Measurements from ENCODE around the gene PCDHB14.
"Not testable (repeated sequence)": the region's sequence is repeated elsewhere in the genome, so short reads cannot be mapped to it uniquely, and the experiment has no call there.

DNA sequence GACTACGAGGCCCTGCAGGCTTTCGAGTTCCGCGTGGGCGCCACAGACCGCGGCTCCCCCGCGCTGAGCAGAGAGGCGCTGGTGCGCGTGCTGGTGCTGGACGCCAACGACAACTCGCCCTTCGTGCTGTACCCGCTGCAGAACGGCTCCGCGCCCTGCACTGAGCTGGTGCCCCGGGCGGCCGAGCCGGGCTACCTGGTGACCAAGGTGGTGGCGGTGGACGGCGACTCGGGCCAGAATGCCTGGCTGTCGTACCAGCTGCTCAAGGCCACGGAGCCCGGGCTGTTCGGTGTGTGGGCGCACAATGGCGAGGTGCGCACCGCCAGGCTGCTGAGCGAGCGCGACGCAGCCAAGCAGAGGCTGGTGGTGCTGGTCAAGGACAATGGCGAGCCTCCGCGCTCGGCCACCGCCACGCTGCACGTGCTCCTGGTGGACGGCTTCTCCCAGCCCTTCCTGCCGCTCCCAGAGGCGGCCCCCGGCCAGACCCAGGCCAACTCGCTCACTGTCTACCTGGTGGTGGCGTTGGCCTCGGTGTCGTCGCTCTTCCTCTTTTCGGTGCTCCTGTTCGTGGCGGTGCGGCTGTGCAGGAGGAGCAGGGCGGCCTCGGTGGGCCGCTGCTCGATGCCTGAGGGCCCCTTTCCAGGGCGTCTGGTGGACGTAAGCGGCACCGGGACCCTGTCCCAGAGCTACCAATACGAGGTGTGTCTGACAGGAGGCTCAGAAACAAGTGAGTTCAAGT, 38.9 kb upstream of the PCDHB14 start:
- TF ChIP-seq, protein P1, sequence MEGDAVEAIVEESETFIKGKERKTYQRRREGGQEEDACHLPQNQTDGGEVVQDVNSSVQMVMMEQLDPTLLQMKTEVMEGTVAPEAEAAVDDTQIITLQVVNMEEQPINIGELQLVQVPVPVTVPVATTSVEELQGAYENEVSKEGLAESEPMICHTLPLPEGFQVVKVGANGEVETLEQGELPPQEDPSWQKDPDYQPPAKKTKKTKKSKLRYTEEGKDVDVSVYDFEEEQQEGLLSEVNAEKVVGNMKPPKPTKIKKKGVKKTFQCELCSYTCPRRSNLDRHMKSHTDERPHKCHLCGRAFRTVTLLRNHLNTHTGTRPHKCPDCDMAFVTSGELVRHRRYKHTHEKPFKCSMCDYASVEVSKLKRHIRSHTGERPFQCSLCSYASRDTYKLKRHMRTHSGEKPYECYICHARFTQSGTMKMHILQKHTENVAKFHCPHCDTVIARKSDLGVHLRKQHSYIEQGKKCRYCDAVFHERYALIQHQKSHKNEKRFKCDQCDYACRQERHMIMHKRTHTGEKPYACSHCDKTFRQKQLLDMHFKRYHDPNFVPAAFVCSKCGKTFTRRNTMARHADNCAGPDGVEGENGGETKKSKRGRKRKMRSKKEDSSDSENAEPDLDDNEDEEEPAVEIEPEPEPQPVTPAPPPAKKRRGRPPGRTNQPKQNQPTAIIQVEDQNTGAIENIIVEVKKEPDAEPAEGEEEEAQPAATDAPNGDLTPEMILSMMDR (IDR thresholded peaks at IDR 0.05): not testable (repeated sequence)
- TF ChIP-seq POLR2A (IDR thresholded peaks at IDR 0.05): not testable (repeated sequence)

All from lower leg skin (tissue), 3 donors.